OCI-LY1 (cell line): ENCODE data around the gene MRPL40.
A peak's percentile ranks its signal among the peaks of the same experiment; 100 is the strongest.

Experiments used
- CTCF ChIP-seq: fragments of 200-600 bp; sonication (generic), shearing (Covaris generic); IDR thresholded peaks from 2 replicates; pipeline ENCODE4 v1.5.1; 2017; ENCODE audit warnings: mild to moderate bottlenecking, antibody characterized with exemption, low read length, moderate library complexity, mixed read lengths
- EZH2 ChIP-seq: fragments of 200-600 bp; sonication (generic), shearing (Covaris generic); IDR thresholded peaks from 2 replicates; pipeline ENCODE4 v1.8.0; 2017; ENCODE audit warnings: borderline replicate concordance, mixed run types, mild to moderate bottlenecking, antibody characterized with exemption, low read length, moderate library complexity, mixed read lengths

GRCh38 chr22:19430890-19431541 lies 1.3 kb upstream of the MRPL40 start:
- TF ChIP-seq CTCF (peak; percentile 20; the same call in 1 of the 2 replicates), EZH2 (no peak)
